HG02970 (cell line): ENCODE results near the gene POLR3K.

Experiments
- ATAC-seq: cut with Tn5 transposase; IDR thresholded peaks from one replicate; pipeline ENCODE4 v1.9.1; 2021; ENCODE audit warnings: mild to moderate bottlenecking, moderate library complexity, moderate number of reproducible peaks; ENCODE audit not compliant: unreplicated experiment, low FRiP score

Gene POLR3K

DNA sequence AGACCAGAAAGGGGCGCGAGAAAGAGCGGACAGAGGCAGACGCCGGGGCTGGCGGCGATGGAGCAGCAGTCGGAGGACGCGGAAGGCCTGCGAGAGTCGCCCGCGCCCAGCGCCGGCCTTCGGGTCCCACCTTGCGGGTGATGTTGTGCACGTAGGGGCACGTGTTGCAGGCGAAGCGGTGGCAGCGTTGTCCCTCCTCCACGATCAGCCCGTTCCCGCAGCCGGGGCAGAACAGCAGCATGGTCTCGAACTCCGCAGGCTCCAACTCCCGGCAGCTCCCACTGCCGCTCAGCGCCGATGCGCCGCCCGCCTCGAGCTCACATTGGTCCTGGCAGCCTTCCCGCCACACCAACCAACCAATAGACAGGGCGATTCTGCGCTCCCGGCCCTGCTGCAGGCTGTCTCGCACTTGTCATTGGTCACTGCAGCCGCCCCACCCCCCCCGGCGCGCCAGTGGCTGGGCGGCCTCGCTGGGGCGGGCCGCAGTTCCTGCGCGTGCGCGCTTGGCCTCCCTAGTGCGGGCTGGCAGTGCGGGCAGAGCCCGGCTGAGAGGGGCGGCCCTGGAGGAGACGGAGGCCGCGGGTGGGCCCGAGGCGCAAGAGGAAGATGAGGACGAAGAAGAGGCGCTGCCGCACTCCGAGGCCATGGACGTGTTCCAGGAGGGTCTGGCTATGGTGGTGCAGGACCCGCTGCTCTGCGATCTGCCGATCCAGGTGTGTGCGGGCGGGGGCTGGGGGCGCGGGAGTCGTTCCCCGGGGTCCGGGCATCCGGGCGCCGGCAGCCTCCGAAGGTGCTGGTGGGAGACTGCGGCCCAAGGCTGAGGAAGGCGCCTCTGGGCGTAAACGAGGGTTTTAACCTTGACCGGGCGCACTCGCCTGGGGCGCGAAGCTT is at the start of gene POLR3K, which contains the start of gene SNRNP25:
Gene POLR3K (minus strand): TSS at position 263 of the 891 bp plus-strand sequence. CDS start 22 bp downstream, at position 241.
Gene SNRNP25 (plus strand): TSS at position 483 of the 891 bp plus-strand sequence. CDS start 189 bp downstream, at position 672.
- ATAC-seq = peak; percentile 88

DNA sequence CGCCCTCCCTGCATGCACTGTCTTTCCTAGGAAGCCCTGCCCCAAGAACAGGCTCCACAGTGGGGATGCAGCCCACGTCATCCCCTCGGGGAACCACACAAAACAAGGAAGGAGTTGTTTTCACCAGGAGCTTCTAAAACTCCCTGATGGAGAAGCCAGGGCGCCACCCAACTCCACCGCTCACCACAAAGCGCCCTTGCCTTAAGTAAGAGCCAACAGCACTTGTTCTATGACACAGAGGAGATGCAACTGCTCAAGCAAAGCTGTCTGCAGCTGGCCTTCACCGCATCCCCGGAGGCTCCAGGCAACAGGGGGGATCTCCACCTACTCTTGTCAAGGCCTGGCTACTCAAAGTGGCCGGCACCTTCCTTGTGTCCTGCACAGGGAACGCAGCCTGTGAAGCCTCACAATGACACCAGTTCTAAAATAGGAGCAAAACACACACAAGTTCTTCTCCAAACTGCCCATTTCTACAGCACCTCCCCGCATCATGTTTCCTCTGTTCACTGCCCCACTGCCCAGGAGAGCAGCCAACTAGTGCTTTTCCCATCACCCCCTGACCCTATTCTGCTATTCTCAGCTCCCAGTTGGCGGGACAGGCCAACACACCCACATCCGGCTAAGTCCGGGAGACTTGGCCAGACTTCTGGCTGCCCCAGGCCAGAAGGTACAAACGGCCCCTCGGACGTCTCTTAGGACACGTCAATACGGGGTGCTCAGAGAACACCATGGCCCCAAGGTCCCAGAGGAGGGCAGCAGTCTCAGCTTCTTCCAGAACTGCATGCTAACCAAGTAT is 48.9 kb upstream of the POLR3K start:
- no peak for ATAC-seq

- ATAC-seq = no peak
Observed at GRCh38 chr16:101586-101985, 48.2 kb upstream of the POLR3K start.

DNA sequence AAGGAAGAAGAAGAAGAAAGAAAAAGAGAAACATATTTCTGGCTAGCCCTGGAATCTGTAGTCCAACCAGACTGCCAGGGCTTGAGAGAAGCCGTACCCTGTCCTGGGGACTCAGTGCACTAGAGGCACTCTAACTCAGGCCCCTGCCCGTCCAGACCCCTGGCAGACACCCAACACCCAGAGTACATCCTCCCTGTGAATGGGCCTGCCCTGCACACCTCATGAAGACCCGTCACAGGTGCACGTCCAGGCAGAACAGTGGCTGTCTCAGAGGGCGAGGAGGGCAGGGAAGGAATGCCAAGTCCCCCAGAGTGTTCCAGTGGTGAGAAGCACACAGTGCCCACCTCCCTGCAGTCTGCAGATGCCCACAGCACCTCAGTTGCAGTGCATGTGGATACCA is 47.6 kb upstream of the POLR3K start:
- no peak for ATAC-seq

GRCh38 chr16:97822-98221 is 44.4 kb upstream of the POLR3K start:
- no peak for ATAC-seq

GRCh38 chr16:96935-97381 is 43.5 kb upstream of the POLR3K start:
- peak; percentile 55 for ATAC-seq

GRCh38 chr16:94918-95265 is 41.5 kb upstream of the POLR3K start:
- ATAC-seq = no peak

DNA sequence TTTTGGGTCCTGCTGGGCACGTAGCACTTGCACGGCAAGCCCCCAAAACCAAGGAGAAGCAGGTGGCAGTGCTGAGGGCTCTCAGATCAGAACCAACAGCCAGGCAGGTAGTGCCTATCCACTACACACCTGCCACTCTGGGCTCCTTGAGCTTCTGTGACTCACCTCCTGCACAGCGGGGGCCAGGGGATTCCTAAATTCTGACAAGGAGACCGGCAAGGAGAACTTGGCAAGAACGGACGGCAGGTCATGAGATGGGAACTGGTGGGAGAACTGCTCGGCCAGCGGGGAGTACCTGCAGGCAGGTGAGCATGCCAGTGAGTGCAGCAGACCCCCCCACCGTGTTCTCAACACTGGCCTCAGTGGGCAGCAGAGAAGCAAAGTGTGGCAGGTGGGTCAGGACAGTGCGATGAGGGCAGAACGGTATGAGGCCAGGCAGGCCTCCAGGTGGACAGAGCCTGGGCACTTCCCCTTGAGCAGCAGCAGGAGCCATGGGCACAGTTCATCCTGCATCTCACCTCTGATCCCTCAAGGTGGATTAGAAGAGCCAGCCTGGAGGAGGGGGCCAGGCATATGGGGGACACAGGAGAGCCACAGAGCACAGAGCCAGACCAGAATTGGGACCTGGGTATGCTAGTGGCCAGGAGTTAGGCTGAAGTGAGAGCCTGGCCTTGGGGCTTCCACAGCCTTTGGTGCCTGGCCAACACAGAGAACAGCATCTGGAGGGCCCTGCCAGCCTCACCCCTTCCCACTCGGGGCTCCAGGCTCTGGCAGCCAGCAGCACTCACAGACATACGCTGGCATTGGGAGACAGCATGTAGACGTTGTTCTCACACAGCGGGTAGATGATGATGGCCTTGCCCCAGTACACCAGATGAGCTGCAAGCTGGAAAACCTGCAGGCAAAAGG is 39.3 kb upstream of the POLR3K start:
- no peak for ATAC-seq

GRCh38 chr16:91484-91883 is 38.1 kb upstream of the POLR3K start:
- ATAC-seq = no peak

DNA sequence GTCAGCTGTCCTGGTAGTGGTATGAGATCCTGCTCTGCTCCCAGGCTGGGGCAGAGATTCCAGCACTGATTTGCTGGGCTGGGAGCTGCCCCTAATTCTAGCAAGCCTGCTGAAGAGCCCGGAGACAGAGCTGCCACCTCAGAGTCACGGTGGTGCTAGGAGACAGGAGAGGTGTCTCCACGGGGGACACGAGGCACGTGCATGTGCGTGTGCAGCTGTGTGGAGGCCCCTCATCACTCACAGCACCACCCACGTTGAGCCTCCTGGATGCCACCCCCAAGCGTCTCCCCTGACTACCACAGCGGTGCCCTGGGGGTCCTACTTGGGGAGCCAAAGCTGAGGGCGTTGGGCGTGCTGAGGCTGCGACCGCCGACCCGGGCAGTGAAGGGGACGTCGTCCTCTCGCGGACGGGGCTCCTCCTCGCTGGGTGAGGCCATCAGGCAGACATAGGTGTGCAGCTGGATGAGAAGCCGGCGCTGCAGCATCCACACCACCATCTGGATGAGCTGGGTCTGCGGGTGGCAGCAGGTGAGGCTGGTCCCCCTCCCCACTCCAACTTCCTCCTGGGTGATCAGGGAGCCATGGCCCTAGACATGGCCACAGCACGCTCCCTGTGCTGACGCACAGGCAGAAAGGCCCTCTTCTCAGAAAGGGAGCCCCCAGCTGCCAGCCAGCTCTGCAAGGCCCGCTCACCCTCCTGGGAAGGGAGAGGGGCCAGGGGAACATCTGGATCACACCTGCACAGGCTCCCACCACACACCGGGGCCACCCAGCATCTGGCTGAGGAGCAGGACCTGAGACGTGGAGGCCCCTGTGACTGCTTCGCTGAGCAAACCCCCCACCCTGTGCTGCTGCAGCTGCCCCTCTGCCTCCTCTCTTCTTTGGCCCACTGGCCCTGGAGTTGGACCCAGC is 36.2 kb upstream of the POLR3K start:
- no peak for ATAC-seq

DNA sequence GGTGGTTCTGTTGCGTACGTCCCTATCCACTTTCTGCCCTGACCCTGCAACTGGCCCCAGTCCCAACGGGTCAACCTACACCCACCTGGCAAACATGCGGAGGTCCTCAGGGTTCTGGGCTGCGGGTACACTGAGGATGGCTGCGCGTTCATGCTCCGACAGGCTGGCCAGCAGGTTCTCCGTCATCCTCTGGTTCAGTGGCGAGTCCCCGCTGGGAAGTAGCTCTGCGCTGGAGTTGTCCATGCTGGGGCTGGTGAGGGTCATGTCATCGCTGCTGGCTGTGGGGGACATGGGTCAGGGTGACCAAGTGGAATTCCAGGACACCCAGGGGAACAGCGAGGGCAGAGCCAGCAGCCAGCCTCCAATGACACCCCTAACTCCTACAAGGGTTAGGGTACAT is 35.2 kb upstream of the POLR3K start:
- ATAC-seq = no peak

DNA sequence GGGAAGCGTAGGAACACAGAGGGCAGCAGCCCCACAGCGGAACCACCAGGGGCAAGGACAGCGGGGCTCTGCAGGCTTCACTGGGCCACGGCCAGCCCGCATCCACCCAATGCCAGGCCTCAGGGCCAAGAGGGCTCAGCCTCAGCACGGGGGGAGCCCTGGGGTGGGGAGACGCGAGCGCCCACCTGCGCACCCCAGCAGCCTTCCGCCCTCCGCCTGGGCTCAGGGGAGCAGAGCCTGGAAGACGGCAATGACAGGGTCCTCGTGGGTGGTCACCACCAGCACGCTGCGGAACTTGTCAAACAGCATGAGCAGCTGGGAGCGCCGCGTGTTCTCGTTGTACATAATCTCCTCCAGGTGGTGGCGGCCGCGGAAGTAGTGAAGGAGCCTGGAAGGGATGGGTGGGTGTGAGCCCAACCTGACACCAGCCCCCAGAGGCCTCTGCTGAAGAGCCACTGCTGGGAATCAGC is 33.1 kb upstream of the POLR3K start:
- ATAC-seq = no peak

GRCh38 chr16:85865-86264 is 32.5 kb upstream of the POLR3K start:
- no peak for ATAC-seq

GRCh38 chr16:85407-85782 is 32.0 kb upstream of the POLR3K start:
- no peak for ATAC-seq

GRCh38 chr16:84718-85406 is 31.5 kb upstream of the POLR3K start:
- ATAC-seq = peak; percentile 52

DNA sequence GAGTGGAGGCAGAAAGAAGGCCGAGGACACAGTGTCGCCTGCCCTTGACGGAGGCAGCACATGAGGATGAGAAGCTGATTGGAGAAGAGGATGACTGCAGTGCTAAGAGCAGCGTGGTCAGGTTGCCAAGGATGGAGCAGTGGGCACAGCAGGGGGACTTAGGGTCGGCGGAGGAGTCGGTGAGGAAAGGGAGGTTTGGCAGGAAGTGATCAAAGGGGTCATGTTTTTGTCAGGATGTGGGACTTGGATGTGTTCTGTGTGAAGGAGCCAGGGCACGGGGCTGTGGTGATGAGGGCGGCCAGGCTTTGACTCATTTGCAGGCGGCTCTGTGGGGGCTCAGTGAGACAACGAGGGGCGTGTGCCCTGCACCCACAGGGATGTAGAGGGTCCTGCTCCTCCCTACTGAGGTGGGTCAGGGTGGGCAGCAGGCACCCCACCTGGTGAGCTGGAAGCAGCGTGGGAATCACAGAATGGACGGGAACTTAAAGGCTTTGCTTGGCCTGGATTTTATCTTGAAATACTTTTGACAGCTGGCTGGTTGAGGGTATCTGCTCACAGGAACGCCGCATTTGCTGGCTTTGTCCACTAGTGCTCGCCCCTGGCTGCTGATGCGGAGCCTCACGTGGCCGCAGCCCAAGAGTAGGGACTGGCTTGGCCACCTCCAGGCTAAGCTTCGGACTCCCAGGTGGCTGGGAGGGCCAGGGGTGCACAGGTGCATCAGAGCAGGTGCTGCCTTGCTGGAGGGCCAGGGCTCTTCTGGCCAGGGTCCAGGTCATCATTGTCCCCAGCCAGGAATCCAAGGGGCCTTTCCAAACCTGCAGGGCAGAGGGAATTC is 30.6 kb upstream of the POLR3K start:
- ATAC-seq = no peak

DNA sequence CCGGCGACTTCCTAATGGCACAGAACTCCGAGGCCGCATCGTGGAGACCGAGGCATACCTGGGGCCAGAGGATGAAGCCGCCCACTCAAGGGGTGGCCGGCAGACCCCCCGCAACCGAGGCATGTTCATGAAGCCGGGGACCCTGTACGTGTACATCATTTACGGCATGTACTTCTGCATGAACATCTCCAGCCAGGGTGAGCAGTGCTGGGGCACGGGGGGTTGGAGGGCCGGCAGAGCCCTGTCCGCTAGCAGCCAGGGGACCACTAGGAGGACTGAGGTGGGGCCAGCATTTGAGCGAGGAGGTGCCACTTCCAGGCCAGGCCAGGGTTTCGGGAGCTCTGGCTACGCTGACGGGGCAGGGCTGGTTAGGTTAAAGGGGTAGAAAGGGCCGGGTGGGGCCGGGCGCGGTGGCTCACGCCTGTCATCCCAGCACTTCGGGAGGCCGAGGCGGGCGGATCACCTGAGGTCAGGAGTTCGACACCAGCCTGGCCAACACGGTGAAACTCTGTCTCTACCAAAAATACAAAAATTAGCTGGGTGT is 29.7 kb upstream of the POLR3K start:
- ATAC-seq = no peak
